ENCODE measurements around the gene LYPLAL1. TPM values are rescaled to one million over a fixed set of nuclear protein-coding genes. Genes with fewer than 3 reads are reported as not detected.

LYPLAL1 gene
- total RNA-seq, 1 donor from 2014 or later = 16.0 TPM

DNA sequence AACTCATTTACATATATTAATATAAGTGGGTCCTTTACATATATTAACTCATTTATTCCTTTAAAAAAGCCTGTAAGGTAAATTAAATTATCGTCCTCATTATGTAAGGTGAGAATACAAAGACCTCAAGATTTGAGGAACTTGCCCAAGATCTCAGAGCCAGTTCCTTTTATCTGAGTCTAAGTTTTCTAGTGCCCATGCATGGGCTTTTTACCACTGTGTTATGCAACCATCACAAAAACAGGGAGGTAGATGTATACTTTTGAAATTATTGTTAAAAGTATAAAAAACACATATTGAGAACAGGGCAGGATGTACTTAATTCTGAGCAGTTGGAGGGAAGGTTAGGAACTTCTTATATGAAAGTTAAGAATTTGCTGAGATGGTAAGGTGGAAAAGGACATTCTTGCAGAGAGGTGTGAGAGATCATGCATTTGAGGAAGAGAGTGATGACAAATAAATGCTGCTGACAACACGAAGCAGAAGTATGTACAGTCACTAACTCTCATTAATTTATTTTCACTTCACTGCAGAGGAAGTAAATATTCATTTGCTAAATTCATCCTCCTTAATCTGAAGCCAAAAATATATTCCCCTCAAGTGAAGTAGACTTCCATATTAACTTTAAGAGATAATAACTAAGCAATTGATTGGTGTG is 28.9 kb upstream of the LYPLAL1 start:
- TF ChIP-seq, protein P1, sequence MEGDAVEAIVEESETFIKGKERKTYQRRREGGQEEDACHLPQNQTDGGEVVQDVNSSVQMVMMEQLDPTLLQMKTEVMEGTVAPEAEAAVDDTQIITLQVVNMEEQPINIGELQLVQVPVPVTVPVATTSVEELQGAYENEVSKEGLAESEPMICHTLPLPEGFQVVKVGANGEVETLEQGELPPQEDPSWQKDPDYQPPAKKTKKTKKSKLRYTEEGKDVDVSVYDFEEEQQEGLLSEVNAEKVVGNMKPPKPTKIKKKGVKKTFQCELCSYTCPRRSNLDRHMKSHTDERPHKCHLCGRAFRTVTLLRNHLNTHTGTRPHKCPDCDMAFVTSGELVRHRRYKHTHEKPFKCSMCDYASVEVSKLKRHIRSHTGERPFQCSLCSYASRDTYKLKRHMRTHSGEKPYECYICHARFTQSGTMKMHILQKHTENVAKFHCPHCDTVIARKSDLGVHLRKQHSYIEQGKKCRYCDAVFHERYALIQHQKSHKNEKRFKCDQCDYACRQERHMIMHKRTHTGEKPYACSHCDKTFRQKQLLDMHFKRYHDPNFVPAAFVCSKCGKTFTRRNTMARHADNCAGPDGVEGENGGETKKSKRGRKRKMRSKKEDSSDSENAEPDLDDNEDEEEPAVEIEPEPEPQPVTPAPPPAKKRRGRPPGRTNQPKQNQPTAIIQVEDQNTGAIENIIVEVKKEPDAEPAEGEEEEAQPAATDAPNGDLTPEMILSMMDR (IDR thresholded peaks at IDR 0.05) = no peak
- Mint-ChIP-seq H3K27ac (ENCODE audit: unreplicated experiment) (no peak overlapping the region), H3K4me3 (ENCODE audit: unreplicated experiment) (no peak overlapping the region), H3K4me1 (ENCODE audit: unreplicated experiment) (peaks cover 3% of the 10 kb centered on the region), H3K27me3 (ENCODE audit: unreplicated experiment) (no peaks in the 10 kb centered on the region), H3K9me3 (ENCODE audit: unreplicated experiment) (no peaks in the 10 kb centered on the region), H3K36me3 (ENCODE audit: unreplicated experiment) (no peaks in the 10 kb centered on the region)
- no peak for DNase-seq (ENCODE audit: extremely low spot score, unreplicated experiment)

DNA sequence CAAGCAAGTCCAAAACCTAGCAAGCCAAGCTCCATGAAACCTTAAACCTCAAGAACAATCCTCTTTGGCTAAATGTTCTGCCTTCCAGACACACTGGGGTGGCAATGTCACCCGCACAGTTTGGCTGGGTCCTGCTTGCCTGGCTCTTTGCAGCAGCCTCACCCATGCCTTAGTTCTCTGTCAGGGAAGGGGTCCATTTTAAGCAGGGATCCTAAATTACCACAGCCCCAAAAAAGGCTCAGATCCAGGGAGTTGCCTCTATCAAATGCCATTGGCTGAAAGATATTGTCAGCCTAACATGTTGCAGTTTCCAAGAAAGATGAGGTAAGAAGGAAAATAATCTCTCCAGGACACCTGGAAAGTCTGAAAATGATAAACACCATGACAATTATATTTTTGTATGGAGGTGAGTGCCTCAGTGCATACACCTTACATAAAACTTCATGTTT is 26.1 kb upstream of the LYPLAL1 start:
- H3K27me3 Mint-ChIP-seq (ENCODE audit: unreplicated experiment) = no peaks in the 10 kb centered on the region
- TF ChIP-seq, protein P1 (IDR thresholded peaks at IDR 0.05) = no peak
- no peak overlapping the region for H3K27ac Mint-ChIP-seq (ENCODE audit: unreplicated experiment)
- H3K4me1 Mint-ChIP-seq (ENCODE audit: unreplicated experiment) = peaks cover 7% of the 10 kb centered on the region
- no peak overlapping the region for H3K4me3 Mint-ChIP-seq (ENCODE audit: unreplicated experiment)
- no peaks in the 10 kb centered on the region for H3K9me3 Mint-ChIP-seq (ENCODE audit: unreplicated experiment)
- no peak for DNase-seq (ENCODE audit: extremely low spot score, unreplicated experiment)
- no peaks in the 10 kb centered on the region for H3K36me3 Mint-ChIP-seq (ENCODE audit: unreplicated experiment)

DNA sequence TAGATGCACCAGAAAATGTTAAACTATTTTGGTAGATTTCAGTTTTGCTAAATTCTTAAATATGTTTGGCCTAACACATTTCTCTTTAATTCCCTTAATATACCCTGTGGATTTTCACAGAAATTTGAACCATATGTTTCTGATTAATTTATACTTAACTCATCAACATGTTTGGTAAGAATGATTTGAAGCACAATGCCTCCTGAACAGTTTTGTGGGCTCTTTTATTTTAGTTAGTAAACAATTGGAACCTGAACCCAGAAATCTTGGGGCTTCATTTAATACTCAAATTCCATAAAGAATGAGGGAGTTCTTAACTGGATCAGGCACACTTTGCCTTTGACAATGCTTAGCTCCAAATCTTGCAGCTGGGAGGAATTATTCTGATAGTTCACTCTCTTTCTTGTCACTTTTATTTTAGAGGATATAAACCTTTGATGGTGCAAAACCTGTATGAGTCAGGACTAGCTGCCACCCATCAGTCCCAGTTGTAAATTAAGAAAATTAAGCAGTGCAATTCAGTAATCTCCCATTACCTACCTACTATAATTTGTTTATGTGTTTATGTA is 24.6 kb upstream of the LYPLAL1 start:
- H3K27ac Mint-ChIP-seq (ENCODE audit: unreplicated experiment) = no peak overlapping the region
- H3K27me3 Mint-ChIP-seq (ENCODE audit: unreplicated experiment) = no peaks in the 10 kb centered on the region
- H3K36me3 Mint-ChIP-seq (ENCODE audit: unreplicated experiment) = no peaks in the 10 kb centered on the region
- DNase-seq (ENCODE audit: extremely low spot score, unreplicated experiment) = no peak
- TF ChIP-seq, protein P1 (IDR thresholded peaks at IDR 0.05) = no peak
- peaks cover 7% of the 10 kb centered on the region for H3K4me1 Mint-ChIP-seq (ENCODE audit: unreplicated experiment)
- H3K9me3 Mint-ChIP-seq (ENCODE audit: unreplicated experiment) = no peaks in the 10 kb centered on the region
- H3K4me3 Mint-ChIP-seq (ENCODE audit: unreplicated experiment) = no peak overlapping the region

DNA sequence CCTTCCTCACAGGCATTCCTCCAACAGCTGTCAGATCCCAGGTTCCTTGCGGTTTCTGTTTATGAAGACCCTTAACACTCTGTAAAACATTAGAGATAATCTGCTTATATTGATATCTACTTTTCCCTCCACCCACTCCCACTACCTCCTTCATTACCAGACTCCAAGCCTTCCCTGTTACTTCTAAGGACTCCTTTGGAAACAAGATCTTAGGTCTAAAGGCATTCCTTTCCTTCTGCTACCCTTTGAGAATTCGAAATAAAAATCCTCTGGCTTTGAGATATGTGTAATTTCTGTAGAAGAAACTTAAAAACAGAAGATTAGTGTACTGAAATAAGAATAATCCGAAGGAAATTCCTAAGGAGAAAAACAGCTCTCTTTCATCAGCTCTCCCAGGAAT is 23.7 kb upstream of the LYPLAL1 start:
- no peak overlapping the region for H3K27ac Mint-ChIP-seq (ENCODE audit: unreplicated experiment)
- peaks cover 7% of the 10 kb centered on the region for H3K4me1 Mint-ChIP-seq (ENCODE audit: unreplicated experiment)
- H3K4me3 Mint-ChIP-seq (ENCODE audit: unreplicated experiment) = no peak overlapping the region
- no peak for DNase-seq (ENCODE audit: extremely low spot score, unreplicated experiment)
- no peaks in the 10 kb centered on the region for H3K36me3 Mint-ChIP-seq (ENCODE audit: unreplicated experiment)
- H3K27me3 Mint-ChIP-seq (ENCODE audit: unreplicated experiment) = no peaks in the 10 kb centered on the region
- TF ChIP-seq, protein P1 (IDR thresholded peaks at IDR 0.05) = no peak
- H3K9me3 Mint-ChIP-seq (ENCODE audit: unreplicated experiment) = no peaks in the 10 kb centered on the region

DNA sequence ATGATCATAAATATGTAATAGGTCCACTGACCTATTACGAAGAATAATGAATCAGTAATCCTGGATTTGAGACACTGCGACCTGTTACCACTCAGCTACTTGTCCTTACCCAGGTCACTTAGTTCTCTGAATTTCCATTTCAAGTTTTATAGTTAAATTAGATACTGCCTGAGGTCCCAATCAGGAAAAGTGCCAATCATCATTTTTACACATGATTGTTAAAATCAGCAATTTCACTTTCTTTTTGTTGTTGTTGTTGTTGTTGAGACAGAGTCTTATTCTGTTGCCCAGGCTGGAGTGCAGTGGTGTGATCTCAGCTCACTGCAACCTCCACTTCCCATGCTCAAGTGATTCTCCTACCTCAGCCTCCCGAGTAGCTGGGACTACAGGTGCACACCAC is 22.8 kb upstream of the LYPLAL1 start:
- no peaks in the 10 kb centered on the region for H3K36me3 Mint-ChIP-seq (ENCODE audit: unreplicated experiment)
- TF ChIP-seq, protein P1 (IDR thresholded peaks at IDR 0.05) = no peak
- H3K9me3 Mint-ChIP-seq (ENCODE audit: unreplicated experiment) = no peaks in the 10 kb centered on the region

More for the DNA sequence above, 22.8 kb upstream of the LYPLAL1 start:
- Mint-ChIP-seq H3K4me1 (ENCODE audit: unreplicated experiment) (peaks cover 7% of the 10 kb centered on the region), H3K27me3 (ENCODE audit: unreplicated experiment) (no peaks in the 10 kb centered on the region), H3K27ac (ENCODE audit: unreplicated experiment) (no peak overlapping the region), H3K4me3 (ENCODE audit: unreplicated experiment) (no peak overlapping the region)
- DNase-seq (ENCODE audit: extremely low spot score, unreplicated experiment) = no peak

Data from osteocyte (in vitro differentiated cells).